ENCODE measurements around the gene SLC4A4. TPM values are rescaled to one million over a fixed set of nuclear protein-coding genes. Genes with fewer than 3 reads are reported as not detected.

SLC4A4 gene
- total and polyA plus RNA-seq, 12 donors: 0.24 to 1.5 (median 0.59) TPM

- DNase-seq: no peak
- Histone ChIP-seq H3K27ac (no peak overlapping the region), H3K27me3 (no peaks in the 10 kb centered on the region), H3K9me3 (replicated peaks in 1 of 3) (no peaks in the 10 kb centered on the region), H3K4me3 (no peak overlapping the region), H3K4me1 (replicated peaks in 1 of 2) (no peaks in the 10 kb centered on the region), H3K36me3 (replicated peaks in 1 of 2) (no peaks in the 10 kb centered on the region)
- intact Hi-C loops (cut with DNase I): no loop called here
- TF ChIP-seq POLR2A (IDR thresholded peaks at IDR 0.05): no peak
- TF ChIP-seq CTCF (IDR thresholded peaks at IDR 0.05): no peak
- 59 to 82% (median 67%) methylated on average over 4 of the region's 4 CpGs for WGBS, 4 donors
Observed at GRCh38 chr4:71586087-71586763, 247.4 kb downstream of the SLC4A4 start.

DNA sequence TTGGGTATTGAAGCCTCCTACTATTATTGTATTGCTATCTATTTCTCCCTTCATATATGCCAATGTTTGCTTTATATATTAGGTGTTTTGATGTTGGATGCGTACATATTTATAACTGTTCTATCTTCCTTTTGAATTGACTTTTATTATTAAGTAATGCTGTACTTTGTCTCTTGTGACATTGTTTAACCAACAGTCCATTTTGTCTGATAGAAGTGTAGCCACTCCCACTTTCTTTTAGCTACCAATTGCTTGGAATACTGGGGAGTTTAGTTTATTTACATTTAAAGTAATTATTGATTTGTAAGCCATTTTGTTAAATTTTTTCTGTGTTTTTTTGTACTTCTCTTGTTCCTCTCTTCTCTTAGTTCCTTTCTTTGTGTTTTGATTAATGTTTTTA, 249.2 kb downstream of the SLC4A4 start:
- H3K27ac ChIP-seq: no peak overlapping the region
- H3K4me1 ChIP-seq (replicated peaks in 1 of 2): no peaks in the 10 kb centered on the region
- no peak for DNase-seq
- 76 to 100% (median 93%) methylated on average over 1 of the region's 1 CpG for WGBS, 4 donors
- H3K9me3 ChIP-seq (replicated peaks in 1 of 3): no peaks in the 10 kb centered on the region
- no peak overlapping the region for H3K4me3 ChIP-seq
- no peaks in the 10 kb centered on the region for H3K36me3 ChIP-seq (replicated peaks in 1 of 2)
- TF ChIP-seq POLR2A (IDR thresholded peaks at IDR 0.05): no peak
- no peak for TF ChIP-seq CTCF (IDR thresholded peaks at IDR 0.05)
- intact Hi-C loops (cut with DNase I): no loop called here
- no peaks in the 10 kb centered on the region for H3K27me3 ChIP-seq

GRCh38 chr4:71592793-71593192, 254.0 kb downstream of the SLC4A4 start:
- Histone ChIP-seq H3K36me3 (replicated peaks in 1 of 2) (no peaks in the 10 kb centered on the region), H3K27ac (no peak overlapping the region), H3K27me3 (no peaks in the 10 kb centered on the region), H3K4me3 (no peak overlapping the region), H3K4me1 (replicated peaks in 1 of 2) (no peaks in the 10 kb centered on the region), H3K9me3 (replicated peaks in 1 of 3) (no peaks in the 10 kb centered on the region)
- TF ChIP-seq CTCF (IDR thresholded peaks at IDR 0.05) (no peak), POLR2A (IDR thresholded peaks at IDR 0.05) (no peak)
- intact Hi-C loops (cut with DNase I): no loop called here
- DNase-seq: no peak
- 47 to 81% (median 55%) methylated on average over 1 of the region's 1 CpG for WGBS, 4 donors

- H3K27me3 ChIP-seq: no peaks in the 10 kb centered on the region
- DNase-seq: no peak
- no peaks in the 10 kb centered on the region for H3K9me3 ChIP-seq (replicated peaks in 1 of 3)
- H3K4me3 ChIP-seq: no peak overlapping the region
- H3K27ac ChIP-seq: no peak overlapping the region
- no peaks in the 10 kb centered on the region for H3K4me1 ChIP-seq (replicated peaks in 1 of 2)
- H3K36me3 ChIP-seq (replicated peaks in 1 of 2): no peaks in the 10 kb centered on the region
- intact Hi-C loops (cut with DNase I): no loop called here
- TF ChIP-seq POLR2A (IDR thresholded peaks at IDR 0.05): no peak
- no peak for TF ChIP-seq CTCF (IDR thresholded peaks at IDR 0.05)
Observed at GRCh38 chr4:71593311-71593710, 254.5 kb downstream of the SLC4A4 start.
